Measurements from ENCODE around the gene ARID3C. TPM values are rescaled to one million over a fixed set of nuclear protein-coding genes. Genes with fewer than 3 reads are reported as not detected.
A peak's percentile ranks its signal among the peaks of the same experiment; 100 is the strongest.

ARID3C gene
- total and polyA plus RNA-seq, 10 of the 15 experiments (the other 5 are each of a cell fraction or from before 2014, with no cell fraction given) = not detected

GRCh38 chr9:34620061-34620994 is 8.5 kb downstream of the ARID3C start, which contains the start of gene DCTN3 (continued):
- peak; percentile 81 for TF ChIP-seq PBX3 (IDR thresholded peaks at IDR 0.05; ENCODE audit: insufficient replicate concordance, low read depth, low read length)
- TF ChIP-seq TBL1XR1 (IDR thresholded peaks at IDR 0.05; ENCODE audit: low read depth, low read length) = no peak
- TF ChIP-seq BRCA1 (IDR thresholded peaks at IDR 0.05; ENCODE audit: low read depth, low read length) = no peak
- TF ChIP-seq SRF (IDR thresholded peaks at IDR 0.05; ENCODE audit: low read depth in 2 of 2, low read length in 2 of 2) = no peak
- TF ChIP-seq SUPT20H (IDR thresholded peaks at IDR 0.05; ENCODE audit: borderline replicate concordance, control insufficient read depth, low read depth, low read length) = no peak
- TF ChIP-seq ZBED1 (IDR thresholded peaks at IDR 0.05; ENCODE audit: borderline replicate concordance) = no peak
- no peak for TF ChIP-seq IKZF2 (IDR thresholded peaks at IDR 0.05)
- TF ChIP-seq NBN (IDR thresholded peaks at IDR 0.05) = 0 out of 2 replicates have a peak, but pooled peaks have one; percentile 46
- no peak for TF ChIP-seq SMC3 (IDR thresholded peaks at IDR 0.05; ENCODE audit: borderline replicate concordance, low read length)
- TF ChIP-seq PAX8 (IDR thresholded peaks at IDR 0.05) = no peak
- no peak for TF ChIP-seq EED (IDR thresholded peaks at IDR 0.05; ENCODE audit: low read depth)
- no peak for TF ChIP-seq FOS (IDR thresholded peaks at IDR 0.05; ENCODE audit: borderline replicate concordance, extremely low read depth, insufficient read length)
- peak; percentile 79; the same call in 1 of the 2 replicates for TF ChIP-seq TAF1 (IDR thresholded peaks at IDR 0.05; ENCODE audit: borderline replicate concordance, low read depth, low read length)
- TF ChIP-seq CTCF (IDR thresholded peaks at IDR 0.05 in 2 of 3, conservative IDR thresholded peaks at IDR 0.05 in 1 of 3; ENCODE audit: control insufficient read depth in 2 of 3, extremely low read depth in 1 of 3, insufficient read depth in 1 of 3, low read depth in 3 of 3, low read length in 3 of 3) = no peak
- peak; percentile 39; the same call in 1 of the 2 replicates for TF ChIP-seq GATAD2B (conservative IDR thresholded peaks at IDR 0.05; ENCODE audit: low read depth)
- peak; percentile 63 for TF ChIP-seq SIN3A (IDR thresholded peaks at IDR 0.05; ENCODE audit: low read depth, low read length)
- peak; percentile 26 for TF ChIP-seq HCFC1 (IDR thresholded peaks at IDR 0.05; ENCODE audit: low read length)
